ENCODE measurements around the gene PDCD4. TPM values are rescaled to one million over a fixed set of nuclear protein-coding genes. Genes with fewer than 3 reads are reported as not detected.

The PDCD4 gene
- total and polyA plus RNA-seq, 10 of the 15 experiments (the other 5 are each of a cell fraction or from before 2014, with no cell fraction given) = 101 to 372 (median 171) TPM

DNA sequence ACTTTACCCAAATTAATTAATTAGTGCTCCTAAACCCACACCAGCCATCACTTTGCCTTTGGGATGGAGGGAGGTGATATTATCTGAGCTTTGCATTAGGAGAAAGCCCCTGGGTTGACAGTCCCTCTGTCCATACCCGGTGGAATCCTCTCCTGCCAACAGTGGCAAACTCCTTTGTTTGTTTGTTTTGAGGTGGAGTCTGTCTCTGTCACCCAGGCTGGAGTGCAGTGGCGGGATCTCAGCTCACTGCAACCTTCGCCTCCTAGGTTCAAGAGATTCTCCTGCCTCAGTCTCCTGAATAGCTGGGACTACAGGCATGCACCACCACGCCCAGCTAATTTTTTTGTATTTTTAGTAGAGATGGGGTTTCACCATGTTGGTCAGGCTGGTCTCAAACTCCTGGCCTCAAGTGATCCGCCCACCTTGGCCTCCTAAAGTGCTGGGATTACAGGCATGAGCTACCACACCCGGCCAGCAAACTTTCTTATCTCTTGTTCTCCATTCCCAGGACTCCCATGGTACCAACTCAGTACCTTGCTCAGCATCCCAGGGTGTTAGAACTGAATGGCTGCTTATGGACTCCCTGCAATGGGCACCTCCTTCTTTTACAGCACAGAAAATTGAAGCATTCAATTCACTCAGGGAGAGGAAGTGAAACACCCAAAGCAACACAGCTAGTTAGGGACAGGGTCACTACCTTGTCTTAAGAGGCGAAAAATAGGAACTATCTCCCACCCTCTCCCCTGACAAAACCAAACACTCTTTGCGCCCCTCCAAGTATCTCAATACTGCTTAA lies 4.5 kb upstream of the PDCD4 start (continued):
- peak; percentile 100 for TF ChIP-seq SPI1 (IDR thresholded peaks at IDR 0.05; ENCODE audit: borderline replicate concordance, insufficient read depth, low read depth, low read length)
- peak; percentile 51; the same call in 1 of the 2 replicates for TF ChIP-seq YY1 (IDR thresholded peaks at IDR 0.05; ENCODE audit: low read depth, low read length)
- TF ChIP-seq TAF1 (IDR thresholded peaks at IDR 0.05; ENCODE audit: borderline replicate concordance, low read depth, low read length) = peak; percentile 26; the same call in 1 of the 2 replicates
- peak; percentile 85; the same call in 1 of the 2 replicates for TF ChIP-seq GATAD2B (conservative IDR thresholded peaks at IDR 0.05; ENCODE audit: low read depth)
- peak in 1 of 2 experiments; percentile 43; a peak in 1 of 4 replicates for TF ChIP-seq ETV6 (conservative IDR thresholded peaks at IDR 0.05 in 1 of 2, IDR thresholded peaks at IDR 0.05 in 1 of 2; ENCODE audit: borderline replicate concordance in 1 of 2, low read depth in 1 of 2)
- TF ChIP-seq, protein P1, sequence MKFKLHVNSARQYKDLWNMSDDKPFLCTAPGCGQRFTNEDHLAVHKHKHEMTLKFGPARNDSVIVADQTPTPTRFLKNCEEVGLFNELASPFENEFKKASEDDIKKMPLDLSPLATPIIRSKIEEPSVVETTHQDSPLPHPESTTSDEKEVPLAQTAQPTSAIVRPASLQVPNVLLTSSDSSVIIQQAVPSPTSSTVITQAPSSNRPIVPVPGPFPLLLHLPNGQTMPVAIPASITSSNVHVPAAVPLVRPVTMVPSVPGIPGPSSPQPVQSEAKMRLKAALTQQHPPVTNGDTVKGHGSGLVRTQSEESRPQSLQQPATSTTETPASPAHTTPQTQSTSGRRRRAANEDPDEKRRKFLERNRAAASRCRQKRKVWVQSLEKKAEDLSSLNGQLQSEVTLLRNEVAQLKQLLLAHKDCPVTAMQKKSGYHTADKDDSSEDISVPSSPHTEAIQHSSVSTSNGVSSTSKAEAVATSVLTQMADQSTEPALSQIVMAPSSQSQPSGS (IDR thresholded peaks at IDR 0.05; ENCODE audit: low read length) = 0 out of 2 replicates have a peak, but pooled peaks have one; percentile 6
- TF ChIP-seq BACH1 (IDR thresholded peaks at IDR 0.05; ENCODE audit: borderline replicate concordance) = peak; percentile 67; the same call in 1 of the 2 replicates
- peak; percentile 42; the same call in 1 of the 2 replicates for TF ChIP-seq CREM (IDR thresholded peaks at IDR 0.05; ENCODE audit: low read depth)
- TF ChIP-seq, protein P2, sequence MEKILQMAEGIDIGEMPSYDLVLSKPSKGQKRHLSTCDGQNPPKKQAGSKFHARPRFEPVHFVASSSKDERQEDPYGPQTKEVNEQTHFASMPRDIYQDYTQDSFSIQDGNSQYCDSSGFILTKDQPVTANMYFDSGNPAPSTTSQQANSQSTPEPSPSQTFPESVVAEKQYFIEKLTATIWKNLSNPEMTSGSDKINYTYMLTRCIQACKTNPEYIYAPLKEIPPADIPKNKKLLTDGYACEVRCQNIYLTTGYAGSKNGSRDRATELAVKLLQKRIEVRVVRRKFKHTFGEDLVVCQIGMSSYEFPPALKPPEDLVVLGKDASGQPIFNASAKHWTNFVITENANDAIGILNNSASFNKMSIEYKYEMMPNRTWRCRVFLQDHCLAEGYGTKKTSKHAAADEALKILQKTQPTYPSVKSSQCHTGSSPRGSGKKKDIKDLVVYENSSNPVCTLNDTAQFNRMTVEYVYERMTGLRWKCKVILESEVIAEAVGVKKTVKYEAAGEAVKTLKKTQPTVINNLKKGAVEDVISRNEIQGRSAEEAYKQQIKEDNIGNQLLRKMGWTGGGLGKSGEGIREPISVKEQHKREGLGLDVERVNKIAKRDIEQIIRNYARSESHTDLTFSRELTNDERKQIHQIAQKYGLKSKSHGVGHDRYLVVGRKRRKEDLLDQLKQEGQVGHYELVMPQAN (conservative IDR thresholded peaks at IDR 0.05) = 0 out of 2 replicates have a peak, but pooled peaks have one; percentile 40
- peak; percentile 58 for TF ChIP-seq MEF2B (IDR thresholded peaks at IDR 0.05; ENCODE audit: partially characterized antibody, poor library complexity, severe bottlenecking)
- TF ChIP-seq IKZF1 (conservative IDR thresholded peaks at IDR 0.05) = peak; percentile 85; the same call in 1 of the 2 replicates
- TF ChIP-seq, protein P3, sequence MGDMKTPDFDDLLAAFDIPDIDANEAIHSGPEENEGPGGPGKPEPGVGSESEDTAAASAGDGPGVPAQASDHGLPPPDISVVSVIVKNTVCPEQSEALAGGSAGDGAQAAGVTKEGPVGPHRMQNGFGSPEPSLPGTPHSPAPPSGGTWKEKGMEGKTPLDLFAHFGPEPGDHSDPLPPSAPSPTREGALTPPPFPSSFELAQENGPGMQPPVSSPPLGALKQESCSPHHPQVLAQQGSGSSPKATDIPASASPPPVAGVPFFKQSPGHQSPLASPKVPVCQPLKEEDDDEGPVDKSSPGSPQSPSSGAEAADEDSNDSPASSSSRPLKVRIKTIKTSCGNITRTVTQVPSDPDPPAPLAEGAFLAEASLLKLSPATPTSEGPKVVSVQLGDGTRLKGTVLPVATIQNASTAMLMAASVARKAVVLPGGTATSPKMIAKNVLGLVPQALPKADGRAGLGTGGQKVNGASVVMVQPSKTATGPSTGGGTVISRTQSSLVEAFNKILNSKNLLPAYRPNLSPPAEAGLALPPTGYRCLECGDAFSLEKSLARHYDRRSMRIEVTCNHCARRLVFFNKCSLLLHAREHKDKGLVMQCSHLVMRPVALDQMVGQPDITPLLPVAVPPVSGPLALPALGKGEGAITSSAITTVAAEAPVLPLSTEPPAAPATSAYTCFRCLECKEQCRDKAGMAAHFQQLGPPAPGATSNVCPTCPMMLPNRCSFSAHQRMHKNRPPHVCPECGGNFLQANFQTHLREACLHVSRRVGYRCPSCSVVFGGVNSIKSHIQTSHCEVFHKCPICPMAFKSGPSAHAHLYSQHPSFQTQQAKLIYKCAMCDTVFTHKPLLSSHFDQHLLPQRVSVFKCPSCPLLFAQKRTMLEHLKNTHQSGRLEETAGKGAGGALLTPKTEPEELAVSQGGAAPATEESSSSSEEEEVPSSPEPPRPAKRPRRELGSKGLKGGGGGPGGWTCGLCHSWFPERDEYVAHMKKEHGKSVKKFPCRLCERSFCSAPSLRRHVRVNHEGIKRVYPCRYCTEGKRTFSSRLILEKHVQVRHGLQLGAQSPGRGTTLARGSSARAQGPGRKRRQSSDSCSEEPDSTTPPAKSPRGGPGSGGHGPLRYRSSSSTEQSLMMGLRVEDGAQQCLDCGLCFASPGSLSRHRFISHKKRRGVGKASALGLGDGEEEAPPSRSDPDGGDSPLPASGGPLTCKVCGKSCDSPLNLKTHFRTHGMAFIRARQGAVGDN (IDR thresholded peaks at IDR 0.05) = peak; percentile 71
- peak; percentile 19 to 73; a peak in 2 of 4 replicates for TF ChIP-seq EP300 (IDR thresholded peaks at IDR 0.05; ENCODE audit: borderline replicate concordance in 1 of 2, control insufficient read depth in 1 of 2, low read depth in 2 of 2, low read length in 2 of 2)
- peak; percentile 90 for TF ChIP-seq EED (IDR thresholded peaks at IDR 0.05; ENCODE audit: low read depth)
- peak; percentile 85 for TF ChIP-seq MTA2 (IDR thresholded peaks at IDR 0.05; ENCODE audit: low read depth)

Data from GM12878 (cell line).